Muscle layer of duodenum (tissue), 2 donors: ENCODE data around the gene PDE4B.

Source experiments
- H3K27ac ChIP-seq: one replicate; pipeline ENCODE4 v1.7.0; 2013; ENCODE audit warnings: mild to moderate bottlenecking, low read length
- H3K27me3 ChIP-seq: one replicate; pipeline ENCODE4 v1.7.0; 2013; ENCODE audit warnings: low read depth, mild to moderate bottlenecking, control low read depth, low read length
- H3K36me3 ChIP-seq, 2 donors: one replicate each; pipeline ENCODE4 v1.7.0; 2013; ENCODE audit warnings: low read length in 2 of 2, control low read depth in 1 of 2, mild to moderate bottlenecking in 1 of 2; ENCODE audit not compliant: insufficient read depth in 2 of 2, control insufficient read depth in 1 of 2
- H3K4me1 ChIP-seq, 2 donors: one replicate each; pipeline ENCODE4 v1.7.0; 2013; ENCODE audit warnings: low read length in 2 of 2, mild to moderate bottlenecking in 2 of 2, control low read depth in 1 of 2, moderate library complexity in 1 of 2; ENCODE audit not compliant: insufficient read depth in 2 of 2, control insufficient read depth in 1 of 2
- H3K4me3 ChIP-seq, 2 donors: one replicate each; pipeline ENCODE4 v1.7.0; 2013; ENCODE audit warnings: low read length in 2 of 2, low read depth in 1 of 2, mild to moderate bottlenecking in 1 of 2
- H3K9me3 ChIP-seq, 2 donors: one replicate each; pipeline ENCODE4 v1.7.0; 2013; ENCODE audit warnings: low read length in 2 of 2, control low read depth in 1 of 2, mild to moderate bottlenecking in 1 of 2; ENCODE audit not compliant: control insufficient read depth in 1 of 2
- donor health status: healthy.

PDE4B gene

GRCh38 chr1:66137235-66137634, 344.5 kb downstream of the PDE4B start:
- Histone ChIP-seq H3K9me3 (no peaks in the 10 kb centered on the region), H3K36me3 (no peaks in the 10 kb centered on the region), H3K27ac (no peak overlapping the region), H3K4me1 (no peaks in the 10 kb centered on the region), H3K4me3 (no peak overlapping the region), H3K27me3 (no peaks in the 10 kb centered on the region)

GRCh38 chr1:66138613-66139012, 345.9 kb downstream of the PDE4B start:
- no peaks in the 10 kb centered on the region for H3K4me1 ChIP-seq
- no peaks in the 10 kb centered on the region for H3K36me3 ChIP-seq
- no peak overlapping the region for H3K4me3 ChIP-seq
- no peak overlapping the region for H3K27ac ChIP-seq
- H3K9me3 ChIP-seq: no peaks in the 10 kb centered on the region
- H3K27me3 ChIP-seq: no peaks in the 10 kb centered on the region

GRCh38 chr1:66140072-66140471, 347.4 kb downstream of the PDE4B start:
- Histone ChIP-seq H3K27me3 (no peaks in the 10 kb centered on the region), H3K27ac (no peak overlapping the region), H3K9me3 (no peaks in the 10 kb centered on the region), H3K36me3 (no peaks in the 10 kb centered on the region), H3K4me1 (no peaks in the 10 kb centered on the region), H3K4me3 (no peak overlapping the region)

GRCh38 chr1:66143651-66144050, 351.0 kb downstream of the PDE4B start:
- Histone ChIP-seq H3K36me3 (no peaks in the 10 kb centered on the region), H3K4me3 (no peak overlapping the region), H3K27ac (no peak overlapping the region), H3K4me1 (no peaks in the 10 kb centered on the region), H3K9me3 (no peaks in the 10 kb centered on the region), H3K27me3 (no peaks in the 10 kb centered on the region)

- Histone ChIP-seq H3K27ac (no peak overlapping the region), H3K27me3 (no peaks in the 10 kb centered on the region), H3K4me1 (no peaks in the 10 kb centered on the region), H3K36me3 (no peaks in the 10 kb centered on the region), H3K9me3 (no peaks in the 10 kb centered on the region), H3K4me3 (no peak overlapping the region)
Observed at GRCh38 chr1:66147226-66147835, 354.6 kb downstream of the PDE4B start.

- Histone ChIP-seq H3K27ac (no peak overlapping the region), H3K4me3 (no peak overlapping the region), H3K36me3 (no peaks in the 10 kb centered on the region), H3K9me3 (no peaks in the 10 kb centered on the region), H3K4me1 (no peaks in the 10 kb centered on the region), H3K27me3 (no peaks in the 10 kb centered on the region)
Observed at GRCh38 chr1:66152034-66152433, 359.3 kb downstream of the PDE4B start.

GRCh38 chr1:66154394-66154793, 361.7 kb downstream of the PDE4B start:
- Histone ChIP-seq H3K9me3 (no peaks in the 10 kb centered on the region), H3K36me3 (no peaks in the 10 kb centered on the region), H3K4me3 (no peak overlapping the region), H3K27ac (no peak overlapping the region), H3K4me1 (no peaks in the 10 kb centered on the region), H3K27me3 (no peaks in the 10 kb centered on the region)

GRCh38 chr1:66156144-66156543, 363.4 kb downstream of the PDE4B start:
- Histone ChIP-seq H3K4me1 (no peaks in the 10 kb centered on the region), H3K4me3 (no peak overlapping the region), H3K27me3 (no peaks in the 10 kb centered on the region), H3K9me3 (no peaks in the 10 kb centered on the region), H3K27ac (no peak overlapping the region), H3K36me3 (no peaks in the 10 kb centered on the region)

GRCh38 chr1:66159800-66160199, 367.1 kb downstream of the PDE4B start:
- H3K36me3 ChIP-seq: no peaks in the 10 kb centered on the region
- no peak overlapping the region for H3K27ac ChIP-seq
- no peak overlapping the region for H3K4me3 ChIP-seq
- no peaks in the 10 kb centered on the region for H3K27me3 ChIP-seq
- H3K9me3 ChIP-seq: no peaks in the 10 kb centered on the region
- no peaks in the 10 kb centered on the region for H3K4me1 ChIP-seq

GRCh38 chr1:66160719-66161118, 368.0 kb downstream of the PDE4B start:
- no peak overlapping the region for H3K27ac ChIP-seq

GRCh38 chr1:66166753-66167152, 374.1 kb downstream of the PDE4B start:
- Histone ChIP-seq H3K4me3 (no peak overlapping the region), H3K9me3 (no peaks in the 10 kb centered on the region), H3K36me3 (no peaks in the 10 kb centered on the region), H3K4me1 (peaks cover 4 to 17% of the 10 kb centered on the region in 2 donors), H3K27ac (no peak overlapping the region), H3K27me3 (no peaks in the 10 kb centered on the region)

More at GRCh38 chr1:66160719-66161118, 368.0 kb downstream of the PDE4B start:
- Histone ChIP-seq H3K27me3 (no peaks in the 10 kb centered on the region), H3K9me3 (no peaks in the 10 kb centered on the region), H3K4me1 (no peaks in the 10 kb centered on the region), H3K4me3 (no peak overlapping the region), H3K36me3 (no peaks in the 10 kb centered on the region)

- Histone ChIP-seq H3K27ac (no peak overlapping the region), H3K36me3 (no peaks in the 10 kb centered on the region), H3K4me1 (peaks cover 4 to 17% of the 10 kb centered on the region in 2 donors), H3K9me3 (no peaks in the 10 kb centered on the region), H3K27me3 (no peaks in the 10 kb centered on the region), H3K4me3 (no peak overlapping the region)
Observed at GRCh38 chr1:66167267-66167666, 374.6 kb downstream of the PDE4B start.
